H1 (cell line): ENCODE measurements around the gene ADAM21. TPM values are rescaled to one million over a fixed set of nuclear protein-coding genes. Genes with fewer than 3 reads are reported as not detected.

Source experiments
- CTCF ChIA-PET: fragments of 300-600 bp; sonication (Branson Sonifier 250); formaldehyde crosslinking; loops from one replicate; lab custom pipeline; 2021; ENCODE audit not compliant: partially characterized antibody; lab: Charles Lee
- POLR2A ChIA-PET: fragments of 300-600 bp; sonication (Branson Sonifier 250); formaldehyde crosslinking; loops from one replicate; lab custom pipeline; 2021; ENCODE audit warnings: inconsistent platforms; ENCODE audit not compliant: partially characterized antibody; lab: Charles Lee
- DNase-seq, 2 experiments: peaks; one replicate each; pipeline versions ENCODE4 v3.0.0 to v3.0.0-alpha.2; 2010 to 2022; ENCODE audit warnings: low spot score in 2 of 2, low read depth in 1 of 2, mixed read lengths in 1 of 2
- FAIRE-seq: peaks from 2 replicates; lab custom pipeline; 2011; peaks lifted over from hg19 to GRCh38; lab: Jason Lieb, UNC
- H2AFZ ChIP-seq: 2 replicates; pipeline ENCODE4 v1.8.1; 2012; ENCODE audit warnings: low read length, inconsistent platforms
- H2AK5ac ChIP-seq: 2 replicates; pipeline ENCODE4 v1.6.1; 2013; ENCODE audit warnings: low read depth, low read length
- H2BK120ac ChIP-seq: replicated peaks from 2 replicates; pipeline ENCODE3; 2013; ENCODE audit warnings: low read depth, low read length, inconsistent platforms
- H2BK12ac ChIP-seq: 2 replicates; pipeline ENCODE4 v1.6.1; 2013; ENCODE audit warnings: low read depth, low read length
- H2BK15ac ChIP-seq: 2 replicates; pipeline ENCODE4 v1.6.1; 2013; ENCODE audit warnings: low read length
- H2BK20ac ChIP-seq: 2 replicates; pipeline ENCODE4 v1.6.1; 2013; ENCODE audit warnings: low read length
- H2BK5ac ChIP-seq: 2 replicates; pipeline ENCODE4 v1.6.1; 2013; ENCODE audit warnings: low read depth, low read length
- H3K14ac ChIP-seq: 2 replicates; pipeline ENCODE4 v1.6.1; 2013; ENCODE audit warnings: inconsistent platforms; ENCODE audit not compliant: insufficient read length
- H3K18ac ChIP-seq: 2 replicates; pipeline ENCODE4 v1.6.1; 2013; ENCODE audit warnings: low read length; ENCODE audit errors: extremely low read depth
- H3K23ac ChIP-seq: 2 replicates; pipeline ENCODE4 v1.6.1; 2013; ENCODE audit warnings: inconsistent platforms; ENCODE audit not compliant: insufficient read length
- H3K23me2 ChIP-seq: 2 replicates; pipeline ENCODE4 v1.6.1; 2013; ENCODE audit warnings: low read depth, low read length
- H3K27ac ChIP-seq: 2 replicates; pipeline ENCODE4 v1.6.1; 2011; ENCODE audit warnings: low read depth, low read length, inconsistent platforms
- H3K27me3 ChIP-seq, 4 experiments: replicated peaks in 1 of 4; 1 replicate in 1 of 4; 2 replicates in 3 of 4; pipeline versions ENCODE4 v1.6.1 to v1.8.1; 2011 to 2013; ENCODE audit warnings: low read length in 3 of 4, mild to moderate bottlenecking in 3 of 4, inconsistent platforms in 2 of 4, mixed read lengths in 2 of 4, moderate library complexity in 1 of 4; ENCODE audit not compliant: control insufficient read depth in 3 of 4, insufficient read depth in 3 of 4; ENCODE audit errors: extremely low read depth in 1 of 4
- H3K36me3 ChIP-seq, 4 experiments: 2 replicates each; pipeline versions ENCODE4 v1.6.1 to v1.8.1; 2011 to 2013; ENCODE audit warnings: mild to moderate bottlenecking in 4 of 4, low read length in 3 of 4, moderate library complexity in 2 of 4, control low read depth in 1 of 4, inconsistent platforms in 1 of 4; ENCODE audit not compliant: insufficient read depth in 4 of 4, control insufficient read depth in 2 of 4
- H3K4ac ChIP-seq: replicated peaks from 2 replicates; pipeline ENCODE3; 2013; ENCODE audit warnings: low read length, low read depth, mixed read lengths, inconsistent platforms; ENCODE audit not compliant: insufficient read length
- H3K4me1 ChIP-seq, 4 experiments: replicated peaks in 1 of 4; 1 replicate in 1 of 4; 2 replicates in 3 of 4; pipeline versions ENCODE4 v1.6.1 to v1.8.1; 2011 to 2013; ENCODE audit warnings: low read length in 3 of 4, inconsistent platforms in 2 of 4, mixed read lengths in 1 of 4; ENCODE audit not compliant: insufficient read depth in 4 of 4, control insufficient read depth in 3 of 4
- H3K4me2 ChIP-seq, 2 experiments: 2 replicates each; pipeline versions ENCODE4 v1.6.1 to v1.8.1; 2011 to 2013; ENCODE audit warnings: low read depth in 2 of 2, low read length in 2 of 2, control low read depth in 1 of 2, inconsistent platforms in 1 of 2, mild to moderate bottlenecking in 1 of 2; ENCODE audit not compliant: insufficient read depth in 1 of 2
- H3K4me3 ChIP-seq, 4 experiments: fragments of 200-600, 300-600 bp in 1 of 4; sonication (generic), shearing (Covaris generic), sonication (Bioruptor Twin) in 1 of 4; 2 replicates each; pipeline versions ENCODE4 v1.5.1 to v1.8.1; 2011 to 2016; ENCODE audit warnings: low read length in 4 of 4, low read depth in 3 of 4, control low read depth in 2 of 4, inconsistent platforms in 2 of 4, mild to moderate bottlenecking in 2 of 4, mixed read lengths in 1 of 4, moderate library complexity in 1 of 4; ENCODE audit not compliant: insufficient read depth in 2 of 4; ENCODE audit errors: extremely low read depth in 1 of 4
- H3K56ac ChIP-seq: replicated peaks from 2 replicates; pipeline ENCODE3; 2013; ENCODE audit warnings: low read depth, mild to moderate bottlenecking, mixed read lengths, low read length, inconsistent platforms; ENCODE audit not compliant: insufficient read length
- H3K79me1 ChIP-seq: 2 replicates; pipeline ENCODE4 v1.6.1; 2013; ENCODE audit warnings: low read depth, low read length, control low read depth
- H3K79me2 ChIP-seq, 2 experiments: 2 replicates each; pipeline versions ENCODE4 v1.6.1 to v1.8.1; 2012 to 2013; ENCODE audit warnings: low read length in 2 of 2, mild to moderate bottlenecking in 2 of 2, inconsistent platforms in 1 of 2; ENCODE audit not compliant: insufficient read depth in 2 of 2, control insufficient read depth in 1 of 2
- H3K9ac ChIP-seq, 4 experiments: replicated peaks in 1 of 4; 1 replicate in 1 of 4; 2 replicates in 3 of 4; pipeline versions ENCODE4 v1.6.1 to v1.8.1; 2011 to 2013; ENCODE audit warnings: low read depth in 3 of 4, low read length in 3 of 4, control low read depth in 2 of 4, mild to moderate bottlenecking in 2 of 4, moderate library complexity in 2 of 4, inconsistent platforms in 1 of 4; ENCODE audit errors: extremely low read depth in 1 of 4
- H3K9me3 ChIP-seq, 2 experiments: 2 replicates each; pipeline versions ENCODE4 v1.6.1 to v1.8.1; 2012 to 2013; ENCODE audit warnings: mild to moderate bottlenecking in 2 of 2, moderate library complexity in 2 of 2, control low read depth in 1 of 2, inconsistent platforms in 1 of 2, low read depth in 1 of 2, low read length in 1 of 2, mixed read lengths in 1 of 2; ENCODE audit not compliant: insufficient read depth in 2 of 2
- H4K20me1 ChIP-seq, 2 experiments: replicated peaks in 1 of 2; 2 replicates each; pipeline versions ENCODE3 to v1.8.1; 2011 to 2013; ENCODE audit warnings: inconsistent platforms in 2 of 2, low read length in 2 of 2, mild to moderate bottlenecking in 1 of 2; ENCODE audit not compliant: insufficient read depth in 2 of 2, control insufficient read depth in 1 of 2
- H4K5ac ChIP-seq: 2 replicates; pipeline ENCODE4 v1.6.1; 2013; ENCODE audit warnings: low read length, low read depth, mixed read lengths, inconsistent platforms; ENCODE audit not compliant: insufficient read length
- H4K8ac ChIP-seq: 2 replicates; pipeline ENCODE4 v1.8.0; 2013; ENCODE audit warnings: mild to moderate bottlenecking, moderate library complexity, low read length, inconsistent platforms; ENCODE audit not compliant: insufficient read depth; ENCODE audit errors: extremely low read depth
- H4K91ac ChIP-seq: replicated peaks from 2 replicates; pipeline ENCODE3; 2013; ENCODE audit warnings: low read length, mixed read lengths, inconsistent platforms; ENCODE audit not compliant: insufficient read length
- WGBS, 2 experiments: shearing (Covaris generic) in 1 of 2; methylation state at CpG; one replicate each; pipeline versions ENCODE4 v1.1.6 to v1.1.7; 2013 to 2015; ENCODE audit warnings: low lambda C conversion rate in 2 of 2, mixed read lengths in 2 of 2, inconsistent platforms in 1 of 2, low coverage in 1 of 2, missing lambda C conversion rate in 1 of 2; ENCODE audit not compliant: insufficient replicate concordance in 2 of 2, insufficient coverage in 1 of 2, insufficient read length in 1 of 2; ENCODE audit errors: extremely low coverage in 1 of 2, missing lambda C conversion rate in 1 of 2; 5-methylcytosine and 5-hydroxymethylcytosine counted together
- polyA plus RNA-seq, 7 experiments: library from polyadenylated mRNA; depleted of rRNA in 3 of 7; stranded (reverse) in 5 of 7; unstranded in 2 of 7; fragments of >200 nt in 5 of 7; fragments of 200-250 nt in 2 of 7; gene quantifications; 1 replicate in 5 of 7; 2 replicates in 1 of 7; 4 replicates in 1 of 7; pipeline versions ENCODE4 v1.2.1 to v1.2.3, GENCODE V29; 2011 to 2013; ENCODE audit warnings: missing spikeins in 2 of 7, mixed read lengths in 2 of 7
- total RNA-seq: library from RNA; stranded (reverse); fragmentation: NEBNext Ultra II Directional; extraction: Animal tissue kit (Norgen Biotek cat#: 25700); gene quantifications from 2 replicates; pipeline ENCODE4 v1.2.1, GENCODE V29; 2021

Gene ADAM21
- total and polyA plus RNA-seq, 2 of the 8 experiments (the other 6 are each of a cell fraction or from before 2014, with no cell fraction given): 0.09 TPM; not detected in 1

GRCh38 chr14:70489579-70490200, 37.7 kb downstream of the ADAM21 start:
- no peak overlapping the region for H2AK5ac ChIP-seq

More at GRCh38 chr14:70489579-70490200, 37.7 kb downstream of the ADAM21 start:
- no peaks in the 10 kb centered on the region for H3K23me2 ChIP-seq
- peaks cover 0 to 11% (median 0%) of the 10 kb centered on the region in 4 experiments; a peak in 1 of 8 replicates for H3K36me3 ChIP-seq
- H2BK20ac ChIP-seq: no peak overlapping the region
- ChIA-PET POLR2A (no interaction called here), CTCF (no interaction called here)
- H3K4me2 ChIP-seq: no peak overlapping the region
- H3K23ac ChIP-seq: no peak overlapping the region
- no peak overlapping the region for H3K4me3 ChIP-seq
- no peak overlapping the region for H2BK120ac ChIP-seq
- H3K9me3 ChIP-seq: peaks cover 40 to 43% of the 10 kb centered on the region in 2 experiments
- no peak for FAIRE-seq
- no peak overlapping the region for H2AFZ ChIP-seq
- H3K14ac ChIP-seq: no peak overlapping the region
- no peaks in the 10 kb centered on the region for H4K20me1 ChIP-seq
- no peak overlapping the region for H2BK12ac ChIP-seq
- no peak overlapping the region for H3K56ac ChIP-seq
- no peak overlapping the region for H3K27ac ChIP-seq
- no peak overlapping the region for H2BK15ac ChIP-seq
- H4K8ac ChIP-seq: no peak overlapping the region
- no peak overlapping the region for H4K91ac ChIP-seq
- H3K4ac ChIP-seq: no peak overlapping the region
- H3K9ac ChIP-seq: no peak overlapping the region; a peak in 1 of 7 replicates
- DNase-seq: no peak
- no peaks in the 10 kb centered on the region for H3K79me1 ChIP-seq
- H3K27me3 ChIP-seq: no peaks in the 10 kb centered on the region
- WGBS, 2 experiments: 90% methylated on average over 3 of the region's 3 CpGs; no CpG with 5 or more reads in 1 of the 2 experiments
- H3K4me1 ChIP-seq: no peaks in the 10 kb centered on the region
- no peaks in the 10 kb centered on the region for H3K79me2 ChIP-seq
- H4K5ac ChIP-seq: no peak overlapping the region
- H3K18ac ChIP-seq: no peak overlapping the region
- no peak overlapping the region for H2BK5ac ChIP-seq
